ENCODE data around the gene PNPLA5.
A peak's percentile ranks its signal among the peaks of the same experiment; 100 is the strongest.

PNPLA5 gene

DNA sequence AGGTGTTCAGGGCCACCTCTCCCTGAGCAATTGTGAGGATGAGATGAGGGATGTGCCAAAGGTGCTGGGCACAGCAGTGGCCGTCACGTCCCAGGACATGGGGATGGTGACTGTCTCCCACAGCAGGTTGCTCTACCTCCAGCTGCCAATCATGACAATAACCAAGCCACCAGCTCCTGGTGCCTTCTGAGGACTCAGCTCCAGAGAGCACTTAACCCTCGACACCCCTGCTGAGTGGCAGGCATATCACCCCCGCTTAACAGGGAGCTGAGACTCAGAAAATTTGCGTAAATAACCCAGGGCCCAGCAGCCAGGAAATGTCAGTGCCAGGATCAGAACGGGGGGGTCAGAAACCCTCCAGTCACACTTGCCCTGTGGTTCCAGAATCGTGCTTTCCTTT is 8.4 kb upstream of the PNPLA5 start:
- no peak for DNase-seq

- peak; percentile 41 for DNase-seq
These were observed 6.0 kb upstream of the PNPLA5 start for GRCh38 chr22:43897751-43898261.

DNA sequence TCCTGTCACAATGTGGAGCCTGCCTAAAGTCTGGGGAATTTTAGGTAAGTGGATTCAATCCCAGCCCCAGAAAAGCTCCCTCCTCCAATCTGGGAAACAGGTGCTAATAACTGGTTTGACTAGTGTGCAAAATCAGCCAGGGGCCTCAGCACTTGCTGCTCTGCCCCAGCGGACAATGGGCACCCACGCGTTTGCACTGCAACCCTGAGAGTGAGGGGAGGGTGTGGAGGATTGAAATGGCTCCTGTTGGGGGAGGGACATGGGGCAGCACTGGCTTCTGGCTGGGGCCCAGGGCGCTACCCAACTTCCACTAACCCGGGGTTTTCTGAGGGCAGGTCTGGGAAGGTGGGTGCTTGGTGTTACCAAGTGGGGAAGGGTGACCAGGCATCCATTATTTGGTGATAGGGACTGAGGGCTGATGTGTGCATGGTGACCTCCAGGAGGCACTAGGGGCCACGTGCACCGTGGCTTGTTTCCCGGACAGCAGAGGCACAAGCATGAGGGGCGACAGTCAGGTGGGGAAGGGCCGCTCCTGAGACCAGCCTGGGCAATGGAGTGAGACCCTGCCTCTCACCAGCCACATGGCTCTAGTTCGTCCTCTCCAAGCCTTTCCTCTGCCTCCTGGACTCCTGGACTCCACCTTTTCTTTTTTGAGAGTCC is 4.3 kb upstream of the PNPLA5 start:
- DNase-seq, result no peak

GRCh38 chr22:43894122-43894521 is 2.3 kb upstream of the PNPLA5 start:
- DNase-seq, result no peak

DNA sequence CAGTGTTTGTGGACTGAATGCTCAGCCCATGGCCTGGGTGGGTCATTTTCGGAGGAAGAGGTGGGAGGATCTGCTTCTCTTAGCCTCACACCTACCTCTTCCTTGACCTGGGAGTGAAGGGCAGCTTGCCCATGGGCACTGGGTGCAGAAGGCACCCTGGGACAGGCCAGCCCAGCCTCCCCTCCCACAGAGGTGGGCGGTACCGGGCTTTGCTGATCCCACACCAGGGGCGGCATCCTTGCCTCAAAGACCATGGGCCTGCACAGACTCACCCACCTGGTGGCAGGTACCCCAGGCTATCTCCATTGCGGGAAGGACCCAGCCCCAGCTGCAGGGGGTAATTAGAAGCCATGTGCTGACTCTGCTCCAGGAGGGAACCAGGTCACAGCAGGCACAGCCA is 1.5 kb upstream of the PNPLA5 start:
- DNase-seq, result no peak

DNA sequence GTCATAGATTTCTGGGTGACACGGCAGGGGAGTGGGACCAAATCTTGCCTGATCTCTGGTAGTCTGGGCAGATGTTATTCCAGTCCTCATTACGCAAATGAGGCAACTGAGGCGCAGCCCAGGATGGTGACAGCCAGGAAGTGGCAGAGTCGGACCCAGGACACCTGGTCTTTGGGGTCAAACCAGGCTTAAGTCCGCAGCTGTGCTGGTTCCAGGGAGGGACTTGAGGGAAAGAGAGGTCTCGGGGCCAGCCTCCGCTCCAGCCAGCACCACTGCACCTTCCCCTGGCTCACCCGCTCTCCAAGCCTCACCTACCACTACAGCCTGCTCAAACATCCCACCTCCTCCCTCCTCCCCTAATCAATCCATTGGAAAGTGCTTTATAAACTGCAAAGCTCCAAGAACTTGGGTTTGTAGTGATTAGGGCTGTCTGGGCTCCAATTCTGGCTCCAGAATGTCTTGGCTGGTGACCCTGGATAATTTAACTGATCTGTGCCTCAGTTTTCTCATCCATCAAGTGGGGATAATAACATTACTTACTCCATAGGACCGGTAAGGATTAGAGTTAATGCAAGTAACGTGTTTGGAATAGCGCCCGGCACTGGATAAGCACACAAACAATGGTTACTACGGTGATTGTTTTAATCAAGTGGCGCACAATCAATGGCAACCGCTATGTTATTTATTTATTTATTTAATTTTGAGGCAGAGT is 526 bp upstream of the PNPLA5 start:
- DNase-seq, result no peak

GRCh38 chr22:43890901-43891331 is 897 bp downstream of the PNPLA5 start:
- DNase-seq, result no peak

DNA sequence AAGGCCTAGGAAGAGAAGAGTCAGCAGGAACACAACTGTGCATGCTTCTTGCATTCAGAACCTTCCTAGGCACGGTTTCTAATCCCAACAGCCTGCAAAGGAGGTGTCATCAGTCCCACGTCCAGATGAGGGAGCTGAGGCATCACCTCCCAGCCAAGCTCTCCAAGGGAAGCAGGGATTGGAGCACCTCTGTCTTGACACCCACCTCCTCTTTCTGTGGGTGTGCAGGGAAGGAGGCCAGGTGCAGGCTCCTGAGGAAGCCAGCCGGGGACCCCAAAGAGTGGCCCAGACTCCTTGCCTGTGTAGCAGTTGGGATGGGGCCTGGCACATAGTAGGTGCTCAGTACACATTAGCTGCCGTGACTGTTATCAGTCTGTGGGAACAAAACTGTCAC is 2.0 kb downstream of the PNPLA5 start:
- peak; percentile 50 for DNase-seq

GRCh38 chr22:43889201-43889859 is 2.5 kb downstream of the PNPLA5 start:
- no peak for DNase-seq

GRCh38 chr22:43888740-43889139 is 3.1 kb downstream of the PNPLA5 start:
- DNase-seq, result no peak

DNA sequence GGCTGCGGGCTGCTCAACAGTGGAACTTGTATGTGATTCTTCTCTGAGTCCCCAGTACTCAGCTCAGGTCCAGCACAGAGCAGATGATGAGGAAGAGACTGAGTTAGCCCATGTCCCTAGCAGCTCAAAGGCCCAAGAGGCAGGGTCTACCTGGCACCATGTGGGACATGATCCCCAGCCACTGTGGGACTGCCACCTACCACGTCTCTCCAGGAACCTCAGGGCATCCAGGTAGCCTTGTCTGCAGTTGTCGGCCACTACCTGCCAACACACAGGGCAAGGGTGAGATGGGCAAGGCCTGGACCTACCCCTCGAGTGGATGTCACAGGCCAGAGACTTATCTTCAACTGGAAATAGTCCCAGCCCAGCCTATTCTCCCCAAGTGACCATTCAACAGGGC is 4.4 kb downstream of the PNPLA5 start:
- no peak for DNase-seq

DNA sequence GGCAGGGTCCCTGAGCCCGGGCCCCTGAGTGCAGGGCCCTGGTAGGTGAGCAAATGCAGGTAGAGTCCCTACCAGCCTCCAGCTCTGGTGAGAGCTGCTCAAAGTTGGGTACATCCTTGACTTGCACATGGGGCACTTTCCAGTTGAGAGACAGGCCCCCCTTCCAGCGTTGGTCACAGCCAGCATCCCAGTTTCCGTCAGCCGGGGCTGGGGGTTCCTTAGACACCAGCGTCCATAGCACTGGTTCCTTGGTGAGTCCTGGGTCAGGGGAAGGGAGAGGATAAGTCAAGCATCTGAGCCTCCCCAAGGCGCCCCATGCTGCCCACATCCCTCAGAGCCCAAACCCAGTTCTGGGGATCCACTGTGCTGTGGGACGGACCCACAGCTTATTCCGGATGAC is 5.6 kb downstream of the PNPLA5 start:
- no peak for DNase-seq

DNA sequence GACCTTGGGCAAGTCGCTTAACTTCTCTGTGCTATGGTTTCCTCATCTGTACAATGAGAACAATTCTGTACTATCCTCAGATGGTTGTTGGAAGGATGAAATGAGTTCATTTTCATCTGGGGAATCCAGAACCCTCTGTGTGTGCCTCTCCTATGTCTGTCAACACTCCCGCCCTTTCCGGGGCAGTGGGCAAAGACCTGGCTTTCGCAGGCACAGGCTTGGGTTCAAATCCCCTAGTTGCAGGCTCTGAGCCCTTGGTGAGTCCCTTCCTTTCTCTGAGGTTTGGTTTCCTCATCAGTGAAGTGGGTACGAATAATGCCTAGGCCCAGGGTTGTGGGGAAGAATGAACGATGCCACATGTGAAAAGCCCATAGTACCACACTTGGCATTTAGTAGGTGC is 6.0 kb downstream of the PNPLA5 start:
- no peak for DNase-seq

- no peak for DNase-seq
These were observed 6.5 kb downstream of the PNPLA5 start for GRCh38 chr22:43885319-43885671.

DNA sequence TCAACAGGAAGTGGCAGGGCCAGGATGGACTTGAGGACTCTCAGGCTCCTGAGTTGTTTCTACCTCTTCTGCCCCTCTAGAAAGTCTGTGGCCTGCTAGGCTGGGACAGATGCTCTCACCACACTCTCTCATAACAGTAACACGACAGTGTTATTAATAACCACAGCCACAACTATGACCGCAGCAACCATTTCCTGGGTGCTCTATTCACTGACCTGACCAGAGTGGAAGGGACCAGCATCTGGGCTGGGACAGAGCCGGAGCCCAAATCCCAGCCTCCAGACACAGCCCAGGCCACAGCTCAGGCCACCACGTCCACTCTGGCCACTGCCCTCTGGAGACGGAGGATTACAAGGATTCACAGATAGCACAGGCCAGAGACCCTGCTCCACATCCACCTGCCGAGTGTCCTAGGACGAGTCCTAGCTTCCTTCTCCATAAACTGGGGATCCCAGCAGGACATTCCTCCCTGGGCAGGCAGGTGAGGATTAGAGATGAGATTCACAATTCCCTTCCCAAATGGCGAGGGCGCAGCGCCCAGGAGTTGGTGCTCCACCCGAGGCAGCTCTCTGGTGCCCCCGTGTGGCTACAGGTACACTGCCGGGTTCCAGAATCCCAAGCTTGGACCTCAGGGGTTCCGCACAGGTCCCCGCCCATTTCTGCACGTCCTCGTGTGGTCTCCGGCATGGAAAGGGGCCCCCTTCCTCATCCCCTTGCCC is 7.1 kb downstream of the PNPLA5 start:
- DNase-seq, result peak; percentile 36

GRCh38 chr22:43883719-43884415 is 7.9 kb downstream of the PNPLA5 start:
- no peak for DNase-seq

DNA sequence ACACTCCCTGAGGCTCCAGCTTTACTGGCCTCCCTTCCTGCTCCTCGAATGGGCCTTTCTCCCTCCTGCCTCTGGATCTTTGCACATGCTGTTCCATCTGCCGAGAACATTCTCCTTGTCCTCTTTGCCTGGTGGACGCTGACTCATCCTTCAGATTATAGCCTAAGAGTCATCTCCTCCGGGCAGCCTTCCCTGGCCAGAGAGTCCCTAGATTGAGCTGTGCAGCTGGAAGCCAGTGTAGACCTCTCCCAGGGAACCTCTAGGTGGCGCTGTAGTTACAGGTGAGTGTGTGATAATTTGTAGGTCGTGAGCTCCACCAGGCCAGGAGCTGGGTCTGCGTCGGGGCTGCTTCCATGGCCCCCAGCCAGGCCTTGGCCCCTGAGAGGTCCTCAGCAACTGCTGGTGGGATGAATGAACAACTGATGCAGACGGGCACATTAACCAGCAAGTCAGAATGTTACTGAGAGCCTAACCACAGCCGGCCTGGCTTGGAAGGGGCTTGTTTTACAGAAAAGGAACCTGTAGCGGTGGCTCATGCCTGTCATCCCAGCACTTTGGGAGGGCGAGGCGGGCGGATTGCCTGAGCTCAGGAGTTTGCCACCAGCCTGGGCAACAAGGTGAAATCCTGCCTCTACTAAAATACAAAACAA is 8.7 kb downstream of the PNPLA5 start:
- DNase-seq, result peak; percentile 79

- no peak for DNase-seq
These were observed 9.6 kb downstream of the PNPLA5 start for GRCh38 chr22:43882122-43882767.

DNA sequence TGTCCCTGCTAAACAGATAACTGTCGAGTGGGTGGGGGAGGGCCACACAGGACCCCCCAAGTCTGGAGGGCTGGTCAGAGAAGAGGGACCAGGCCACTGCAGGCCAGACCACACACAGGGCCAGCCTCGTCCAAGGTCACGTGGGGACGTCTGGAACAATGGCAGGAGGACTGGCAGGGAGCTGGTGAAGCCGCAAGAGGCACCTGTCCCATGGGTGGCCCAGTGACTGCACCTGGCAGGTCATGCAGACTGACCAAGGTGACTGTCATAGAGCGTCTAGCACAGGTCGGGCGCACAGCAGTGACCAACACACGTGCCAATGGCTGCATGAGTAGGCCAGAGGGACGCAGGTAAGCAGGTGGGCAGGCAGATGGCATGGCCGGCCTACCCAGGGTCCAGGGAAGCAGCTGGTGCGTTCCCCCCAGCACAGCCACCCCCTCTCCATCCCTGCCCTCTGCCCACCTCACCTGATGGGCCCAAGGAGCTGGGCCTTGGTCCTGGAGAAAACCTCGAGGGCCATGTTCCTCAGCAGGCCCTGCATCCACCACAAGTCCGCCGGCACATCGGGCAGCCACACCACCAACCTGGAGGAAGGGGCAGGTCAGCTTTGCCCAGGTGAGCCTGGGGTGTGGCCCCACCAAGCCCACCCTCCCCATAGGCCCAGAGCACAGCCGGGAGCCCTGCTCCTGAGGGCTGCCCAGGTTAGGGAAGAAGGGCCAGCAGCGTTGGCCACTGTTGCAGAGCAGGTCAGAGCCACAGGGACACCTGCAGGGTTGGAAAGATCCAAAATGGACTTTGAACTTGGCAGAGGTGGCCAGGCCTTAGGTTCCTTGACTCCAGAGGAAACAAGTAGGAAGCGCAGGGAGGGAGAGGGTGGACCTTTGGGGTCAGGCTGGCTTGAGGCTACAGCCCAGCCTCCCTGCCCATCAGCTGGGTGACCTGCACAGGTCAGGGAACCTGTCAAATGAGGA is 10.4 kb downstream of the PNPLA5 start:
- no peak for DNase-seq

DNA sequence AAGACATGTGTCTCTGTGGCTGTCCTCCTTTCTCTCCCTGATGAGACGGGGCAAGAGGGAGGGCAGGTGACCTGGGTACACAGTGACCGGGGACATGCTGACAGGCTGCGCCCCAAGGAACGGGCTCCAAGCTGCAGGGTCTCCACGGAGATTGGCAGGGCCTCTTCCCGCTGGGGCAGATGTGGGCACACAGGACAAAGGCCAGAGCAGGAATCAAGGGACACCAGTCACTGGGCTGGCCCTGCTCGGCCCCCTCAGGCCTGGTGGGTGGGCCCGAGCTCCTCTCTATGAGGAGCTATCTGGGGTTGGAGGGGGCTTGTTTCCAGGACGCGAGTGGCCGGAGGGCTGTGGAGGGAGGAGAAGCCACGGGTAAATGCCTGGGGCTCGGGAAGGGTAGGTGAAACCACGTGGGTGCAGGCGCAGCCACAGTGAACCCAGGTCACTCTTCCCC is 11.2 kb downstream of the PNPLA5 start:
- no peak for DNase-seq

All from HCEC 1CT (cell line).